ENCODE results near the gene TMEM170B. TPM values are rescaled to one million over a fixed set of nuclear protein-coding genes. Genes with fewer than 3 reads are reported as not detected.
"Not testable (repeated sequence)": the region's sequence is repeated elsewhere in the genome, so short reads cannot be mapped to it uniquely, and the experiment has no call there.

The TMEM170B gene
- total and polyA plus RNA-seq, 2 experiments from 2014 or later, result 0.14 to 0.54 TPM

DNA sequence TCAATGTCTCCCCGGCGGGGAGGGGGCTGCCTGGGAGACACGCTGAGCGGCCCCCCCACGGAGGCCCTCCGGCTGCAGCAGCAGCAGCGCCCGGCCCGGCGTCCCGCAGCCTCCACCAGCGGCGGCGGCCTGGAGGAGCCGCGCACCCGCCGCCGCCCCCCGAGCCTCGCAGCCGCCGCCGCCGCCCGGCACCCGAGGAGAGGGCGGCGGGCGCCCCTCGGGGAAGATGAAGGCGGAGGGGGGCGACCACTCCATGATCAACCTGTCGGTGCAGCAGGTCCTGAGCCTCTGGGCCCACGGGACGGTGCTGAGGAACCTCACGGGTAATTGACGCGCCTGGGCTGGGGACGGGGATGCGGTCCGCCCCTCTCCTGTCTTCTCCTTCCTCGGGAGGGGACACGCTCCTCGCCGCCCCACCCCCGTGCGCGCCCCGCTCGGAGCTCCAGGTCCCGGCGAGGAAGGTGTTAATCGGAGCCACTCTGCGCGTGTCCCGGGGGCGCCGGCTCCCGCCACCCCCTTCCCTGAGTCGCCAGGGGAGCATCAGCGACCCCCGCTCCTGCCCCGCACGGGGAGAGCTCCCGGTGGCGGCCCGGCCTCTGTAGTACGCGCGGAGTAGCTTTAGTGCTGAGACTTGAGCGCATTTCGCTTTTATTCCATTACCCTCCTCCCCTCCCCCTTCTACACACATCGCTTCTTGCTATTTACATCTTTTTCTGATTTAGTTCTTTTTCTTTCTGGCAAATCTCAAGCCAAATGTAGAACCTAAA, 686 bp downstream of the TMEM170B start:
- in situ Hi-C loops (cut with MboI), result no loop called here
- Histone ChIP-seq H3K9me2 (ENCODE audit: insufficient read depth) (no peaks in the 10 kb centered on the region), H3K9ac (peak overlapping the region; percentile 48), H2AFZ (peak overlapping the region; percentile 76), H3K9me3 (ENCODE audit: low read depth) (no peaks in the 10 kb centered on the region), H4K20me1 (ENCODE audit: insufficient read depth) (no peaks in the 10 kb centered on the region), H3K4me2 (ENCODE audit: unreplicated experiment) (peak overlapping the region; percentile 73), H3K27ac (no peak overlapping the region), H3K79me2 (ENCODE audit: insufficient read depth) (no peaks in the 10 kb centered on the region), H3K4me1 (ENCODE audit: insufficient read depth) (no peaks in the 10 kb centered on the region; the same call in 1 of the 2 replicates), H3F3A (ENCODE audit: insufficient read depth) (peaks cover 14% of the 10 kb centered on the region), H3K27me3 (replicated peaks; ENCODE audit: insufficient read depth) (no peaks in the 10 kb centered on the region), H3K4me3 (peak overlapping the region; percentile 73), H3K36me3 (ENCODE audit: low read depth) (no peaks in the 10 kb centered on the region)
- peak; percentile 52 for DNase-seq
- no peak for TF ChIP-seq EZH2 (IDR thresholded peaks at IDR 0.05; ENCODE audit: insufficient read depth, poor library complexity, severe bottlenecking)
- TF ChIP-seq EZH2phosphoT487 (IDR thresholded peaks at IDR 0.05; ENCODE audit: insufficient read depth, low read depth), result no peak
- 2% methylated on average over 22 to 25 of the region's 74 CpGs for WGBS, 2 experiments (ENCODE audit: low coverage in 1 of 2, low lambda C conversion rate in 2 of 2, missing lambda C conversion rate in 2 of 2)

DNA sequence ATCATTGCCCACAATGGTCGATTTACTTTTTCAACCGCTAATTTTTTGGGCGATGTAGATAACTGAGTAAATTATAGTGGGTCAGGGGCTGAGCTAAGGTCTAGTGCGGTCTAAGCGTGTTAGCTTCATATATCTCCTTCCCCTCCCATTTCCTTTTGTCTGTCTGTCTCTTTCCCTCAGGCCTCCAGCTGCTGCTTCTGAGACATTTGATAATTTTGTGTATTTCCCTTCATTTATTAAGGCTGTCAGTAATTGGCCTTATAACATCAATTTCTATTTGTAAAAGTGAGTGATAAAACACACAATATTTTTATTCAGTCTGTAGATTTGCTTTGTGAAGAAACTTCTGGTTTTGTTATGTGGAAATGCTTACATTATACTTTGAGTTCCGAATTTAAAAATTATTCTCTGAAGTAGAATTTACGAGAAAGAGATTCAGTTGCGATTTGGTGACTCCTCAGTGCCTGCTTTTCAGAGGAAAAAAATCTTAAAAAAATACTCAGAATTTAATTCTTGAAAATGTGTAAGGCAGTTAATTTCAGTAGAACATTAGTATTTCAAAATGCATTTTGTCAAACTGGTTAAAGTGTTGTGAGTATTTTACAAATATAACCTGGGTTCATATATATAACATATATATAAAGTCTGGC, 1.4 kb downstream of the TMEM170B start:
- Histone ChIP-seq H2AFZ (peak overlapping the region; percentile 76), H3K79me2 (ENCODE audit: insufficient read depth) (no peaks in the 10 kb centered on the region), H3K4me2 (ENCODE audit: unreplicated experiment) (peak overlapping the region; percentile 73), H4K20me1 (ENCODE audit: insufficient read depth) (no peaks in the 10 kb centered on the region), H3F3A (ENCODE audit: insufficient read depth) (peaks cover 14% of the 10 kb centered on the region), H3K9me3 (ENCODE audit: low read depth) (no peaks in the 10 kb centered on the region), H3K9ac (peak overlapping the region; percentile 11; the same call in 1 of the 2 replicates), H3K27me3 (replicated peaks; ENCODE audit: insufficient read depth) (no peaks in the 10 kb centered on the region), H3K4me1 (ENCODE audit: insufficient read depth) (no peaks in the 10 kb centered on the region; the same call in 1 of the 2 replicates), H3K36me3 (ENCODE audit: low read depth) (no peaks in the 10 kb centered on the region), H3K27ac (no peak overlapping the region), H3K4me3 (peak overlapping the region; percentile 73), H3K9me2 (ENCODE audit: insufficient read depth) (no peaks in the 10 kb centered on the region)
- no peak for TF ChIP-seq EZH2phosphoT487 (IDR thresholded peaks at IDR 0.05; ENCODE audit: insufficient read depth, low read depth)
- TF ChIP-seq EZH2 (IDR thresholded peaks at IDR 0.05; ENCODE audit: insufficient read depth, poor library complexity, severe bottlenecking), result no peak
- peak; percentile 3 for DNase-seq
- 42 to 43% methylated on average over 8 of the region's 8 CpGs for WGBS, 2 experiments (ENCODE audit: low coverage in 1 of 2, low lambda C conversion rate in 2 of 2, missing lambda C conversion rate in 2 of 2)
- in situ Hi-C loops (cut with MboI), result no loop called here

DNA sequence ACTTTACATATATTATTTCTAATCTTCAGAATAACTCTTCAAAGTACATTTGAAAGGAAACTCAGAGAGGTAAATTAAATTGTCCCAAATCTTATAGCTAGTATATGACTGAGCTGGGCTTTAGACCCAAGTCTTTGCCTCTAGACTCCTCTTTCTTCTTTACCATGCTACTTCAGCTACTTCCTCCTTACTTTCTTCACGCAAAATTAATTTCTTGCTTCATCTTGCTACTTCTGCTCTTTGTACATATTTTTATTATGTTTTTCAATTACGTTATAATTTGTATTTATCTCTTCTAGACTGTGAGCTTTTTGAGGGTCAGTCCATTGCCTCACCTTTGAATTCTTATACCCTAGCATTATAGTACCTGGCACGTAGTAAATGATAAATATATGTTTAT, 5.3 kb downstream of the TMEM170B start:
- in situ Hi-C loops (cut with MboI), result no loop called here
- Histone ChIP-seq H3F3A (ENCODE audit: insufficient read depth) (peaks cover 14% of the 10 kb centered on the region), H3K27ac (no peak overlapping the region), H3K36me3 (ENCODE audit: low read depth) (no peaks in the 10 kb centered on the region), H2AFZ (no peak overlapping the region), H3K4me3 (no peak overlapping the region), H3K4me1 (ENCODE audit: insufficient read depth) (no peaks in the 10 kb centered on the region), H3K27me3 (replicated peaks; ENCODE audit: insufficient read depth) (no peaks in the 10 kb centered on the region), H4K20me1 (ENCODE audit: insufficient read depth) (no peaks in the 10 kb centered on the region), H3K4me2 (ENCODE audit: unreplicated experiment) (no peak overlapping the region), H3K9me3 (ENCODE audit: low read depth) (no peaks in the 10 kb centered on the region), H3K9ac (no peak overlapping the region), H3K79me2 (ENCODE audit: insufficient read depth) (no peaks in the 10 kb centered on the region), H3K9me2 (ENCODE audit: insufficient read depth) (no peaks in the 10 kb centered on the region)
- 76 to 79% methylated on average over 3 of the region's 3 CpGs for WGBS, 2 experiments (ENCODE audit: low coverage in 1 of 2, low lambda C conversion rate in 2 of 2, missing lambda C conversion rate in 2 of 2)
- TF ChIP-seq EZH2phosphoT487 (IDR thresholded peaks at IDR 0.05; ENCODE audit: insufficient read depth, low read depth), result no peak
- TF ChIP-seq EZH2 (IDR thresholded peaks at IDR 0.05; ENCODE audit: insufficient read depth, poor library complexity, severe bottlenecking), result no peak
- DNase-seq, result no peak

DNA sequence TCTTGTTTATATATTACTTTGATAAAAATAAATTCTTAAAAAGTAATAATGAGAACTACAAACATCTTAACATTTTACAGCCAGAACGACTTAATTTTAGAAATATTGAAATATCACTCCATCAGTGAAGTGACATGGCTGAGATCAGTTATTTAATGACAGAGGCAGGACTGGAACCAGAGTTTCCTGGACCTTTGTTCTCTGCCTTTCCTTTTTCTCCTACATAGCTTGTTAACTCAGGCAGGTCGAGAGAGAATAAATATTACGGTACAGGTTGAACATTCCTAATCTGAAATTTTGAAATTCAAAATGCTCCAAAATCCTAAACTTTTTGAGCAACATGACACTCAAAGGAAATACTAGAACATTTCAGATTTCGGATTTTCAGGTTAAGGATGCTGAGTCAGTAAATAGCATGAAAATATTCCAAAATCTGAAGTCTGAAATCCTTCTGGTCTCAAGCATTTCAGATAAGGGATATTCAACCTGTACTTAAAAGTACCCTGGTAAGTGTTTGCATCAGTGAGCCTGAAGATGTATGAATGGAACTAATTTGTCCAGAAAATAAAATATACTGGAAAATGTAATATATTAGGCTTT, 6.5 kb downstream of the TMEM170B start:
- WGBS, 2 experiments (ENCODE audit: low coverage in 1 of 2, low lambda C conversion rate in 2 of 2, missing lambda C conversion rate in 2 of 2), result 81% methylated on average over 4 of the region's 4 CpGs
- in situ Hi-C loops (cut with MboI), result no loop called here

DNA sequence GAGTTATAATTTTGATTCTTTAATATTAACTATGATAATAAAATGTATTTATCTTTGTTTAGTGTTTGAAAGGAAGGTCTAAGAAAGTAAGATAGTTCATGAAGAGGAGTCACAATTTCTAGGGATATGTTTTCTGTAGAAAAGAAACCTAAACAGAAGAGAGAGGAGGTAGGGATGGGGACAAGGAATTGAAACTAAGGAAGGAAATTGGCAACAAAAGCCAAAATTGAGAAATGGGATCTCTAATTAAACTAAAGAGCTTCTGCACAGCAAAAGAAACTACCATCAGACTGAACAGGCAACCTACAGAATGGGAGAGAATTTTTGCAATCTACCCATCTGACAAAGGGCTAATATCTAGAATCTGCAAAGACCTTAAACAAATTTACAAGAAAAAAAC, 10.3 kb downstream of the TMEM170B start:
- H3K4me1 ChIP-seq (ENCODE audit: insufficient read depth); H3K36me3 ChIP-seq (ENCODE audit: low read depth); H3K27me3 ChIP-seq (replicated peaks; ENCODE audit: insufficient read depth); H3K9me2 ChIP-seq (ENCODE audit: insufficient read depth); H2AFZ ChIP-seq; H3F3A ChIP-seq (ENCODE audit: insufficient read depth); H3K27ac ChIP-seq; H3K79me2 ChIP-seq (ENCODE audit: insufficient read depth); DNase-seq; H4K20me1 ChIP-seq (ENCODE audit: insufficient read depth); H3K9ac ChIP-seq; H3K9me3 ChIP-seq (ENCODE audit: low read depth); H3K4me2 ChIP-seq (ENCODE audit: unreplicated experiment); H3K4me3 ChIP-seq; in situ Hi-C loops (cut with MboI): not testable (repeated sequence)

More for the DNA sequence above, 6.5 kb downstream of the TMEM170B start:
- Histone ChIP-seq H3K4me1 (ENCODE audit: insufficient read depth) (no peaks in the 10 kb centered on the region), H3K79me2 (ENCODE audit: insufficient read depth) (no peaks in the 10 kb centered on the region), H3K4me3 (no peak overlapping the region), H4K20me1 (ENCODE audit: insufficient read depth) (no peaks in the 10 kb centered on the region), H3K9ac (no peak overlapping the region), H3K9me3 (ENCODE audit: low read depth) (no peaks in the 10 kb centered on the region), H3K36me3 (ENCODE audit: low read depth) (no peaks in the 10 kb centered on the region), H3F3A (ENCODE audit: insufficient read depth) (peaks cover 11% of the 10 kb centered on the region), H3K9me2 (ENCODE audit: insufficient read depth) (no peaks in the 10 kb centered on the region), H3K4me2 (ENCODE audit: unreplicated experiment) (no peak overlapping the region), H3K27ac (no peak overlapping the region), H3K27me3 (replicated peaks; ENCODE audit: insufficient read depth) (no peaks in the 10 kb centered on the region), H2AFZ (no peak overlapping the region)
- TF ChIP-seq EZH2 (IDR thresholded peaks at IDR 0.05; ENCODE audit: insufficient read depth, poor library complexity, severe bottlenecking) (no peak), EZH2phosphoT487 (IDR thresholded peaks at IDR 0.05; ENCODE audit: insufficient read depth, low read depth) (no peak)
- DNase-seq, result no peak

DNA sequence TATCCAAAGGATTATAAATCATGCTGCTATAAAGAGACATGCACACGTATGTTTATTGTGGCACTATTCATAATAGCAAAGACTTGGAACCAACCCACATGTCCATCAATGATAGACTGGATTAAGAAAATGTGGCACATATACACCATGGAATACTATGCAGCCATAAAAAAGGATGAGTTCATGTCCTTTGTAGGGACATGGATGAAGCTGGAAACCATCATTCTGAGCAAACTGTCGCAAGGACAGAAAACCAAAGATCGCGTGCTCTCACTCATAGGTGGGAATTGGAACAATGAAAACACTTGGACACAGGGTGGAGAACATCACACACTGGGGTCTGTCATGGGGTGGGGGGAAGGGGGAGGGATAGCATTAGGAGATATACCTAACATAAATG, 11.0 kb downstream of the TMEM170B start:
- H3K79me2 ChIP-seq (ENCODE audit: insufficient read depth); H3K9me3 ChIP-seq (ENCODE audit: low read depth); H3K9ac ChIP-seq; H3K4me3 ChIP-seq; H3F3A ChIP-seq (ENCODE audit: insufficient read depth); H3K27me3 ChIP-seq (replicated peaks; ENCODE audit: insufficient read depth); H3K27ac ChIP-seq; H3K4me1 ChIP-seq (ENCODE audit: insufficient read depth); H3K36me3 ChIP-seq (ENCODE audit: low read depth); H3K9me2 ChIP-seq (ENCODE audit: insufficient read depth); DNase-seq; H3K4me2 ChIP-seq (ENCODE audit: unreplicated experiment); in situ Hi-C loops (cut with MboI); H4K20me1 ChIP-seq (ENCODE audit: insufficient read depth); H2AFZ ChIP-seq: not testable (repeated sequence)
- 92 to 96% methylated on average over 4 of the region's 4 CpGs for WGBS, 2 experiments (ENCODE audit: low coverage in 1 of 2, low lambda C conversion rate in 2 of 2, missing lambda C conversion rate in 2 of 2)
